ENCODE results near the gene KCTD5.
A peak's percentile ranks its signal among the peaks of the same experiment; 100 is the strongest.

Gene KCTD5

DNA sequence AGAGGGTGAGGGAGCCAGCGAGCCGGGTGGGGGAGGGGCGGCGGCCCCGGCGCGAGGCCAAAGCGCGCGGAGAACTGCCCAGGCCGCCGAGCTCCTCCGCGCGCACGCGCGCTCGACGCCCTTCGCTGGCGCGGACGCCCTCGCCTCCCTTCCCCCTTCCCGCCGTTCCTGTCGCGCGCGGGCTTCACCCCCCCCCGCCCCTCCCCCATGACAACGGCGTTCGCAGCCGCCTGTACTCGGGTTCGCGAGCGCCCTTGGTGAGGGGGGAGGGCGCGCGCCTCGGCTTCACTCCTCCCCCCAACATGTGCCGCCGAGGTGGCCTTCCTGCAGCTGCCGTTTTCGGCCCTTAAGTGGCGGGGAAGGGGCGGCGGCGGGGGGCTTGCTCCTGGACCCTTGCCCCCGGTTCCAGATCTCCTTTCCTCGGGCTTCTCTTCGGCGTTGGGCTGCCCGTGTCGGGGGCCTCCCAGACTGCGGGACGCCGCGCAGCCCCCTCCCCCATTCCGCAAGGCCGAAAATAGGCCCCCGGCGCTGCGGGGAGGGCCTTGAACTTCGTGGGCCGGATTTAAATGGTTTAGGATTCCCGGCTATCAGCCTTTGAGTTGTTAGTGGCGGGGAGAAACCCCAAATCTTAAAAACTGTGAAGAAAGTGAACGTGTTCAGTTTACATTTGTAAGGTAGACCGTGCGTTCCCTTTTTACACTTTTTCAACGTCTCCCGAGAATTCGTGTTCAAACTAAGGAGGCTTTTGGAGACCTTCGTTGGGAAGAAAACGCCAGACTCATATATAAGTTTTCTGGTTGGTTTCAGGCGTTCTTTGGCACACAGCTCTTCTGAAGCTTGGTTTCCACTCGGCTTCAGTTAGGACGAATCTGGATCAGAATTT lies 70.8 kb downstream of the KCTD5 start:
- ATAC-seq: peak; percentile 61
- Mint-ChIP-seq H3K4me1 (peaks cover 69% of the 10 kb centered on the region), H3K9me3 (no peaks in the 10 kb centered on the region), H3K27me3 (no peaks in the 10 kb centered on the region), H3K27ac (peak overlapping the region; percentile 96 to 100), H3K4me3 (peak overlapping the region; percentile 80 to 95)
- no peak for DNase-seq

DNA sequence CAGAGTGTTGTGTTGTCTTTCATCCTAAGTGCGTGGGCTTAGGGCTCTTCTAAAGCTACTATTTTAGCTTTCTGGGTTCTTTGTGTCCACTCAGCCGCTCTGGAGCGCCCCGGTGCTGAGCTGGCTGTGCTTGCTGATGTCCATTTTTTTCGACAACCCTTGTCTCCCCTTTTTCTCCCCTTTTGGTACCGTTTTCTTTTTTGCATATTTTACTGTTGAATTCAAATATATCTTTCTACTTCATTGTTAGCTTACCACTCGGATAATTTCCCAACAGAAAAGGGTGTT lies 71.4 kb downstream of the KCTD5 start:
- Mint-ChIP-seq H3K27me3 (no peaks in the 10 kb centered on the region), H3K9me3 (no peaks in the 10 kb centered on the region), H3K27ac (peak overlapping the region; percentile 89 to 96), H3K4me1 (peaks cover 75% of the 10 kb centered on the region), H3K4me3 (peak overlapping the region; percentile 80 to 95)
- DNase-seq (no peak), ATAC-seq (no peak)

- ATAC-seq: no peak
- peak overlapping the region; percentile 81 to 97 for H3K27ac Mint-ChIP-seq
- H3K9me3 Mint-ChIP-seq: no peaks in the 10 kb centered on the region
- H3K27me3 Mint-ChIP-seq: no peaks in the 10 kb centered on the region
- no peak for DNase-seq
- peak overlapping the region; percentile 80 to 95 for H3K4me3 Mint-ChIP-seq
- H3K4me1 Mint-ChIP-seq: peaks cover 79% of the 10 kb centered on the region
Measured at GRCh38 chr16:2755158-2755557, 72.8 kb downstream of the KCTD5 start.

GRCh38 chr16:2756288-2757015 lies 74.1 kb downstream of the KCTD5 start:
- Mint-ChIP-seq H3K9me3 (no peaks in the 10 kb centered on the region), H3K27me3 (no peaks in the 10 kb centered on the region), H3K4me3 (peak overlapping the region in 1 of 2 donors; percentile 80), H3K4me1 (peaks cover 69% of the 10 kb centered on the region), H3K27ac (peak overlapping the region; percentile 94 to 97)
- DNase-seq (no peak), ATAC-seq (no peak)

GRCh38 chr16:2757344-2757743 lies 75.0 kb downstream of the KCTD5 start:
- Mint-ChIP-seq H3K4me1 (peaks cover 72% of the 10 kb centered on the region), H3K27ac (peak overlapping the region in 1 of 2 donors; percentile 45), H3K4me3 (no peak overlapping the region), H3K27me3 (no peaks in the 10 kb centered on the region), H3K9me3 (no peaks in the 10 kb centered on the region)
- no peak for DNase-seq
- ATAC-seq: no peak

Measured in stimulated activated naive CD8-positive, alpha-beta T cell treated with anti-CD3 and anti-CD28 coated beads, Interleukin-15, amount 100 ng/mL, for 72 hours (primary cell).